B cell (primary cell): ENCODE data around the gene MAML2.

Experiments used
- CTCF ChIP-seq: fragments of 200-600 bp; IDR thresholded peaks from one replicate; pipeline ENCODE4 v1.8.0; 2022; ENCODE audit warnings: antibody characterized with exemption, mild to moderate bottlenecking
- EZH2 ChIP-seq: IDR thresholded peaks from 2 replicates; pipeline ENCODE4 v1.6.1; 2012; ENCODE audit warnings: borderline replicate concordance, low read depth, mild to moderate bottlenecking, moderate library complexity, low read length; ENCODE audit not compliant: insufficient read depth, poor library complexity, severe bottlenecking

DNA sequence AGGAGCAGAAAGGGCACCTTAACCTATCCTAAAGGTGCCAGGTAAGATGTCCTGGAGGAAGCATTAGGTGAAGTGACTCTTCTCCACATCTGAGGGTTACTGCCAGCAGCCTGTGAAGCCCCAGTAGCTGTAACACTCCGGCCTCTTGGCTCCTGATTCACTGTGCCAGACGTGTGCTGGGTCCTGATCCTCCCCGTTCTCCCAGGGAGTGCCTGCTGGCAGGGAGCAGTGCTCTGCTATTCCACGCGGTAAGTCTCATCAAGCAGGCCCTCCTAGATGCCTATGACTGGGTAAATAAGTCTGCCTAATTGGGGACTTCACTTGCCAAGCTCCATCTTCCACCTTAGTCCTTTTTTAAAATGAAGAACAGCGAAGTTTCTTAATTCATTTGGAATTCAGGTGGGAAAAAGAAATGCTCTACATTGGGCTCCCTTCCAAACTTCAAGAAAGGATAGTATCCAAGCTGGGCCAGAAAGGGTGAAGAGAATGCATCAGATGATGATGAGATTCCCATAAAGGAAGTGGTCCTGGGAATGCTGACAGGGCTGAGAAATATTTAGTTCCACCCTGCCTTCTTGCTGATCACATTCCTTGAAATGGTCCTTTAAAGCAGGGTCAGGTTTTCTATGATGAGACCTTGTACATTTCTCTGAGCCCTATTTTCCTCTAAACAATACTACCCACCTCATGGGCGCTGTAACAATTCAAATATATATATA, 188.0 kb downstream of the MAML2 start:
- TF ChIP-seq CTCF (no peak), EZH2 (no peak)
